Adrenal gland (tissue), 12 donors: ENCODE results near the gene ENAH. TPM values are rescaled to one million over a fixed set of nuclear protein-coding genes. Genes with fewer than 3 reads are reported as not detected.

Experiments
- DNase-seq, 7 donors: peaks; one replicate each; pipeline ENCODE4 v3.0.0-alpha.2; 2019 to 2020
- H3K27ac ChIP-seq, 5 donors: fragments of 200-600 bp; sonication (generic) in 4 of 5; 1 replicate in 3 of 5; 2 replicates in 2 of 5; pipeline versions ENCODE4 v1.5.1 to v1.8.0; 2016 to 2020; ENCODE audit warnings: mild to moderate bottlenecking in 1 of 5
- H3K27me3 ChIP-seq: fragments of 200-600 bp; 2 replicates; pipeline ENCODE4 v1.8.0; 2021
- H3K36me3 ChIP-seq, 2 donors: fragments of 200-600 bp; replicated peaks in 1 of 2; 1 replicate in 1 of 2; 2 replicates in 1 of 2; pipeline versions ENCODE4 v1.5.1 to v1.8.0; 2018 to 2022
- H3K4me1 ChIP-seq, 2 donors: fragments of 200-600 bp; replicated peaks in 1 of 2; 1 replicate in 1 of 2; 2 replicates in 1 of 2; pipeline versions ENCODE4 v1.5.1 to v1.8.0; 2018 to 2021
- H3K4me3 ChIP-seq, 4 donors: fragments of 200-600 bp; sonication (generic) in 3 of 4; one replicate each; pipeline ENCODE4 v1.5.1; 2016 to 2018
- H3K9me3 ChIP-seq, 3 donors: fragments of 200-600 bp; sonication (generic) in 1 of 3; replicated peaks in 1 of 3; 1 replicate in 2 of 3; 2 replicates in 1 of 3; pipeline versions ENCODE4 v1.5.1 to v1.8.0; 2016 to 2021
- CTCF ChIP-seq, 6 experiments: fragments of 450-650 bp in 4 of 6; fragments of 200-600 bp in 2 of 6; sonication (generic) in 1 of 6; IDR thresholded peaks; 1 replicate in 5 of 6; 2 replicates in 1 of 6; pipeline versions ENCODE4 v1.5.1 to v1.8.0; 2016 to 2021; ENCODE audit warnings: antibody characterized with exemption in 6 of 6, mild to moderate bottlenecking in 2 of 6, moderate library complexity in 1 of 6
- POLR2A ChIP-seq, 2 donors: fragments of 450-650 bp; IDR thresholded peaks; one replicate each; pipeline ENCODE4 v1.6.1; 2017; ENCODE audit warnings: antibody characterized with exemption in 2 of 2, mild to moderate bottlenecking in 2 of 2, moderate library complexity in 1 of 2
- WGBS, 4 donors: extraction: QIAGEN DNeasy Blood & Tissue Kit in 2 of 4; methylation state at CpG; one replicate each; pipeline versions ENCODE4 v1.1.5 to v1.1.7; 2013 to 2017; 5-methylcytosine and 5-hydroxymethylcytosine counted together
- intact Hi-C, 2 donors: fragments of 100-400 bp; cut with DNase I; formaldehyde crosslinking; loops; one replicate each; pipeline versions ENCODE4 v1.14.1 to v1.15.0; 2022 to 2023
- polyA plus RNA-seq, 3 donors: library from polyadenylated mRNA; stranded (reverse); fragments of 200-250 nt in 2 of 3; fragments of 350-450 nt in 1 of 3; fragmentation: Illumina TruSeq in 1 of 3; extraction: RNeasy Lipid Tissue Mini Kit (QIAGEN cat#74804) in 1 of 3; gene quantifications; one replicate each; pipeline ENCODE4 v1.2.3, GENCODE V29; 2013 to 2014
- total RNA-seq, 9 donors: library from RNA; depleted of rRNA in 4 of 9; stranded (reverse); fragments of >200 nt in 4 of 9; fragments of 120-200 nt in 1 of 9; fragmentation: NEBNext Ultra II Directional in 1 of 9; extraction: Animal tissue kit (Norgen Biotek cat#: 25700) in 1 of 9; gene quantifications; one replicate each; pipeline versions ENCODE4 v1.1.0 to v1.2.4, GENCODE V29; 2013 to 2023
- donor health status: healthy with polysubstance abuse.
- donor health status: Bipolar disorder and iron deficiency.
- donor health status: DM: yes; HTN: yes; CAD: no.
- donor health status: DM: no; HTN: no; CAD: no.
- donor health status: DM: no; HTN: no; CAD: no.
- donor health status: DM: yes; HTN: yes; CAD: no.

The ENAH gene
- total and polyA plus RNA-seq, 12 donors, result 10.0 to 142 (median 71.9) TPM

GRCh38 chr1:225458222-225458631 lies 194.7 kb downstream of the ENAH start:
- Histone ChIP-seq H3K27ac (peak overlapping the region in 1 of 5 donors; percentile 17), H3K36me3 (no peaks in the 10 kb centered on the region), H3K4me1 (peaks cover 4 to 29% of the 10 kb centered on the region in 2 donors), H3K27me3 (no peaks in the 10 kb centered on the region), H3K9me3 (no peaks in the 10 kb centered on the region), H3K4me3 (no peak overlapping the region)
- intact Hi-C loops, result no loop called here
- DNase-seq, result no peak
- WGBS, 4 donors, result 63 to 75% (median 67%) methylated on average over 2 of the region's 2 CpGs
- TF ChIP-seq CTCF (IDR thresholded peaks at IDR 0.05), result no peak

GRCh38 chr1:225454733-225455132 lies 198.2 kb downstream of the ENAH start:
- no peak for TF ChIP-seq CTCF (IDR thresholded peaks at IDR 0.05)
- no peak for TF ChIP-seq POLR2A (IDR thresholded peaks at IDR 0.05)
- intact Hi-C loops, result no loop called here
- Histone ChIP-seq H3K4me3 (no peak overlapping the region), H3K27me3 (no peaks in the 10 kb centered on the region), H3K36me3 (no peaks in the 10 kb centered on the region), H3K27ac (no peak overlapping the region), H3K9me3 (no peaks in the 10 kb centered on the region), H3K4me1 (peaks cover 4 to 12% of the 10 kb centered on the region in 2 donors)
- 22 to 28% (median 26%) methylated on average over 3 to 5 of the region's 5 CpGs for WGBS, 4 donors
- DNase-seq, result peak; percentile 54 to 80 (median 73)

GRCh38 chr1:225453797-225454648 lies 198.9 kb downstream of the ENAH start:
- peak in 1 of 7 donors; percentile 12 for DNase-seq
- 32 to 48% (median 41%) methylated on average over 5 of the region's 5 CpGs for WGBS, 4 donors
- Histone ChIP-seq H3K36me3 (no peaks in the 10 kb centered on the region), H3K27me3 (no peaks in the 10 kb centered on the region), H3K4me1 (peaks cover 4 to 12% of the 10 kb centered on the region in 2 donors), H3K27ac (no peak overlapping the region), H3K9me3 (no peaks in the 10 kb centered on the region), H3K4me3 (no peak overlapping the region)
- intact Hi-C loops, result no loop called here
- no peak for TF ChIP-seq CTCF (IDR thresholded peaks at IDR 0.05)
- no peak for TF ChIP-seq POLR2A (IDR thresholded peaks at IDR 0.05)

GRCh38 chr1:225451840-225452515 lies 200.9 kb downstream of the ENAH start:
- H3K9me3 ChIP-seq, result no peaks in the 10 kb centered on the region
- peaks cover 4 to 22% of the 10 kb centered on the region in 2 donors for H3K4me1 ChIP-seq
- TF ChIP-seq CTCF (IDR thresholded peaks at IDR 0.05), result no peak
- TF ChIP-seq POLR2A (IDR thresholded peaks at IDR 0.05), result no peak
- no peaks in the 10 kb centered on the region for H3K27me3 ChIP-seq
- H3K27ac ChIP-seq, result no peak overlapping the region
- 89 to 92% (median 91%) methylated on average over 23 to 25 of the region's 25 CpGs for WGBS, 4 donors
- H3K4me3 ChIP-seq, result no peak overlapping the region
- intact Hi-C loops, result no loop called here
- DNase-seq, result peak in 1 of 7 donors; percentile 11
- no peaks in the 10 kb centered on the region for H3K36me3 ChIP-seq
